Ecto neural progenitor cell (in vitro differentiated cells): ENCODE results near the gene WFDC2.

ENCODE experiments used
- DNase-seq: peaks from one replicate; pipeline ENCODE4 v3.0.0-alpha.2; 2018; ENCODE audit warnings: low spot score

Gene WFDC2

DNA sequence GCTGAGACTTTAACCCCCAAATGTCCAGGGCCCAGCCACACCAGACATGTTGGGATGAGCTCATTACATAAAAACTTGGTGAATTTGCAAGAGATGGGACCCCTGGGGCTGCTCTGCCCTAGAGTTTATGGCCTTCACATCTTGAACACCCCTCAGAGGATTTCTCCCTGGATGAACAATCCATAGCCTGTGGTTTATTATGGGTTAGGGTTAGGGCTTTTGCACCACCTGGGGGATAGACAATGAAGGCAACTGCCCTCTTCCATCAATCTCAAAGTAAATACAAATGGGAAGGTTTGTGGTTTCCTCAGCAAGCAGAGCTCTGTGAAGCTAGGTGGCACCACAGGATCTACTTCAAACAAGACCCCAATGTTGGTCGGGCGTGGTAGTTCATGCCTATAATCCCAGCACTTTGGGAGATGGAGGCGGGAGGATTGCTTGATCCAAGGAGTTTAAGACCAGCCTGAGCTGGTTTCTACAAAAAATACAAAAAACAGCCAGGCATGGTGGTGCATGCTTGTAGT, 28.5 kb downstream of the WFDC2 start:
- no peak for DNase-seq

DNA sequence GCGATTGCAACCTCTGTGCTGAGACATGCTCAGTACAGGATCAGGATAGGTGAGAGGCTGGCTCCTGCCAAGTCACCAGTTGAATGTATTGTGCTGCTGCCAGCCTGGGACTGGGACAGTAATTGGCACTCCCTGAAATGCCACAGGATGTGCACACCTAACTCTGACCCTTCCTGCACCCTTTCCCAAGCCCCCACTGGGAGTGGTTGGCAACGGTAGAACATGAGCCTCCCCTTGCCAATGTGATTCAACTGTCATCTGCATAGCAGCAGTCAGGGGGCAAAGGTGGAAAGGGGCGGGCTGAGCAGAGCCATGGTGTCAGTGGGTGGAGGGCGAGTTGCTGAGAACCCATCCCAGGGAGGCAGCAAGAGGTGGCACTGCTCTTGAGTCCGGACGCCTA, 30.5 kb downstream of the WFDC2 start:
- no peak for DNase-seq

DNA sequence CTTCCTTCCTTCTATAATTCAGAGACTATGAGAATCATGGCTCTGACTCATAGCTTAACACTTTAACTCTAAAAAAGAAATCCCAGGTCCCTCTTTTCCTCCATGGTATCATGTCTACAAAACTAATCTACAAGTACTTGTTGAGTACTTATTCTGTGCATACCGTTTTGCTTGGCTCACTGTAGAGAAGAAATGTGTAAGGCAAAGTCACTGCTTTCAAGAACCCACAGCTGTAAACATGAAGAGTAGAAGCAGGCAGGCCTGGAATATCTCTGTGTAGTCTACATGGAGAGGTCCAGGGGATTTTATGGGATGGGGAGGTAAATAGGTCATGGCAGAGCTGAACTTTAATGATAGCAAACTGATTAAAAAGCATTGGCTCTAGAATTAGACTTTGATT, 32.0 kb downstream of the WFDC2 start:
- DNase-seq, result no peak

DNA sequence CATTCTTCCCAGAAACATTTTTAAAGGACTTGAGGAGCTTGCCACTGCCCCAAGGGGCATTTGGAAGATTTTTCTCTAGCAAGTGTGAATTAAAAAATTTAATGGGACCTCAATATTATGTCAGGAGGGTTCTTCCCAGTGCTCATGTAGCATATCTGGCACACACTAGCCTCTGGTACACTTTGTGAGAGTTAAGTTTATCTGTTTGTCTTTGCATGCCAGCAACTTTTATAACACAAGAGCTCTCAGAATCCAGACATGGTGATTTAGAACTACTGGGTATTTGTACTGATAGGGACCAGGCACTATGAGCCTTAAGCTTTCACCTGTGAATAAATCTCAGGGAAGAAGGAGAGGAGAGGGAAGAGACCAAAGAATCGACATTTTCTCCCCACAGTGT, 33.0 kb downstream of the WFDC2 start:
- DNase-seq, result no peak

DNA sequence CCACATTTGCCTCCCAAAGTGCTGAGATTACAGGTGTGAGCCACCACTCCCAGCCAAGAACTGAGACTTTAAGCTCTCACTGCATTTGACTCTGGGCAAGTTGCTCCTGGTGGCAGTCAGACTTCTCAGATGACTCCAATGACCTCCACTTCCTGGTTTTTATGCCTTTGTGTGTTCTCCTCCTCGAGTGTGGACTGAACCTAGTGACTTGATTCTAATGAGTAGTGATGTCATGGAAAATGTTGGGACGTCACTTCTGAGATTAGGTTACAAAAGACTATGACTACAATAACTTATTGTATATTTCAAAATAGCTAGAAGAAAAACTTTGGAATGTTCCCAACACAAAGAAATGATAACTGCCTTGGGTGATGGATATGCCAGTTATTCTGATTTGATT, 33.9 kb downstream of the WFDC2 start:
- DNase-seq, result no peak

DNA sequence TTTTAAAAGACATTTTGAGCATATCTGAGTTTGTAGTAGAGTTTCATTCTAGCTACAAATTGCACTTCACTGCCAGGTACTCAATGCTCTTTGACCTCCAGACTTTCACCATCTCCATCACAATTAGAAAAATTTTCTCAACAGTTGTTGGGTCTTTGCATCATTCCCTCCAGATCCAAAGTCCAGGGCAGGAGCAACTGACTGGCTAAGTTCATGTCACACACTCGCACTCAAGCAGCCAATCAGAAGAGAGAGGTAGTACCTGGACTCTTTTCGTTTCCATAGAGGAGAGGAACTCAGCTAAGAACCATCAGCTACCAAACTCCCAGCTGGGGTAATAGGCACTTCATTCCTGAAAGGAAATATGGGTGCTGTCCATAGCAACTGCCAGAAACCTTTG, 36.8 kb downstream of the WFDC2 start:
- no peak for DNase-seq

DNA sequence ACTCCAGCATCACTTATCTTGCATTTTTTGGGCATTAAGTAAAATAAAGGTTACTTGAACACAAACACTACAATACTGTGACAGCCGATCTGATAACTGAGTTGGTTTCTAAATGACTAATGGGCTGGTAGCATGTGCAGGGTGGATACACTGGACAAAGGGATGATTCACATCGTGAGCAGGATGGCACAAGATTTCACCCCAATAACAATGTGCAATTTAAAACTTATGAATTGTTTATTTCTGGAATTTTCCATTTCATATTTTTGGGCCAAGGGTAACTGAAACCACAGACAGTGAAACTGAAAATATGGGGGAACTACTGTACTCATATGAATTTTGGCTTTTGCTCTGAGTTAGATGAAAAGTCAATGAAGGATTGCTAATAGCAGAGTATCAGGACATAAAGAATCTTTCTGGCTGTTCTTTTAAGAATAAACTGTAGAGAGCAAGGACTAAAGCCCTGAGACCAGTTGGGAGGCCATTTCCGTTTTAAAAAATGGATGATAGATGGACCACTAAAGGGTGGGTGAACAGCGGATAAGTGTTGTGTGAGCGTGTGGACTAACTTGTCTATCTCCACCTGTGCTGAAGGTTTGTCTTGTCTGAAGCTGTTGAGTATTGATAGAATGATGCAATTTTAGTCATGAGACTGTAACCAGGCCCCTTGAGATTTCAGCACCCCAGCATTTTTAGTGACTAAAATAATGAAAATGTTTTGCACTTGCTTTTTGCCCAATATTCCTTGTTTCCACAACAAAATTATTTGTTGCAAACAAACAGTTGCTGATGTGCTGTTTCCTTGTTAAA, 37.7 kb downstream of the WFDC2 start:
- no peak for DNase-seq

DNA sequence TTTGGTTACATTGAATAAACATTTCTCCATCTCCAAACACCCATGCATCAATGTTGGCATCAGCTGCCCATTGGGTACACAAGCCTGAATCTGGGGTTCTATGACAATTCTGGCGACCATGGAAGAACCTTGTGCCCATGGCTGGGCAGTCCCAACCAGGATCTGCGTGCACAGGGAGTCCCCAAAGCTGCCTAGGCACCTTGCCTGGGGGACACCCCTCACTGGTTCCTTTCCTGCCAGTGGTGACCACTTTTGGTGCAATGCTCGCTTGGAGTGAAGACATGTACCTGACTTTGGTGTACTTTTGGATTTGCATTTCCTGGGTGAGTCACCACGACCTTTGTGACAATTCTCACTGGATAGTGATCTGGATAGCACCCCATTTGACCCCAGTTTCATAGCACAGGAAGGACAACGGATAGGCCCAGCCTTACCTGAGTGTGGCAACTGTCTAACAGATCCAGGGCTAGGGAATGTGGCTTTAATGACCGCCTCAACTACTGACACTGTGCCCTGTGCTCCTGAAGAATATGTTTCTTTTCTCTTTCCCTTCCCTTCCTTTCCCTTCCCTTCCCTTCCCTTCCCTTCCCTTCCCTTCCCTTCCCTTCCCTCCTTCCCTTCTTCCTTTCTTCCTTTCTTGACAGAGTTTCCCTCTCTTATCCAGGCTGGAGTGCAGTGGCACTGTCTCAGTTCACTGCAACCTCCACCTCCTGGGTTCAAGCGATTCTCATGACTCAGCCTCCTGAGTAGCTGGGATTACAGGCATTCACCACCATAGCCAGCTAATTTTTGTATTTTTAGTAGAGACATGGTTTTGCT, 38.7 kb downstream of the WFDC2 start:
- DNase-seq, result no peak

DNA sequence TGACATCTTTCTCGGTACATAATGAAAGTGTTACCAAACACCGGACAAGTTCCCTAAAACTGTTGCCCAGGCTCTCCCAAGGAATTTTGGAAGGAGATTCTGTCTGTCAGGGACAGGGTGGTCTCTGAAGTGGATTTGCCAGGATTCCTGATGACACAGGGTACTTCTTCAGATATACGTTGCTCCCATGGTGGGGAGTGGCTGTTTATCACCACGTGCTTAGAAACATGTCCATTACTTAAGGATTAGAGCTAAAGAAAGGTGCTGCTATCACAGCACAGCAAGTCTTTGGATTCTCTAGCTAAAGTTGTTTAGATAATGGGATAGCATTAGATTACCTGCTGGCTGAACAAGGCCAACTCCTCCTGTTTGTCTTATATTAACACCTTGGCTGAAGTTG, 39.5 kb downstream of the WFDC2 start:
- no peak for DNase-seq

DNA sequence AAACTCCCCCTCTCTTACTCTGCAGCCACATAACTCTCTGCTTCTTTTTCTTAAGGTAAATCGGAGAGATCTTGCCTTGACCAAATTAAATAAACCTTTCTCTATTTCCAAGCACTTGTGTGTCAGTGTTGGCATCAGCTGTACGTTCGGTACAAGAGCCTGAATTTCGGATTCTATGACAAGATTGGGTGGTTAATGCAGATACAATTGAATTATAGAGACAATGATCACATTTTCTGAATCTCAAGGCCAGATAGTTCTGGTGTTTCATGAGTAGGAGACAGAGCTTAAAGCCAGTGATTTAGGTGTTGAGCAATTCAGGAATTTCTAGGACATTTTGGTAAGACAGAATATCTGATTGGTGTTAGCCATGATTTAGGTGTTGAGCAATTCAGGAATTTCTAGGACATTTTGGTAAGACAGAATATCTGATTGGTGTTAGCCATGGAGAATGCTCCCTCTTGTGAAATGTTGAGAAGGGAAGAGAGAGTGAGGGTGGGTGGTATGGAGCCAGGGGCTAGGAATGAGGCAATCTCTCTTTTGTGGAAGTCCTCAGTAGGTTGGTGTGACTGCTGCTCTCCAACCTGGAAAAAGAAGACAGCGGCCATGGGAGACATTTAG, 40.8 kb downstream of the WFDC2 start:
- no peak for DNase-seq

DNA sequence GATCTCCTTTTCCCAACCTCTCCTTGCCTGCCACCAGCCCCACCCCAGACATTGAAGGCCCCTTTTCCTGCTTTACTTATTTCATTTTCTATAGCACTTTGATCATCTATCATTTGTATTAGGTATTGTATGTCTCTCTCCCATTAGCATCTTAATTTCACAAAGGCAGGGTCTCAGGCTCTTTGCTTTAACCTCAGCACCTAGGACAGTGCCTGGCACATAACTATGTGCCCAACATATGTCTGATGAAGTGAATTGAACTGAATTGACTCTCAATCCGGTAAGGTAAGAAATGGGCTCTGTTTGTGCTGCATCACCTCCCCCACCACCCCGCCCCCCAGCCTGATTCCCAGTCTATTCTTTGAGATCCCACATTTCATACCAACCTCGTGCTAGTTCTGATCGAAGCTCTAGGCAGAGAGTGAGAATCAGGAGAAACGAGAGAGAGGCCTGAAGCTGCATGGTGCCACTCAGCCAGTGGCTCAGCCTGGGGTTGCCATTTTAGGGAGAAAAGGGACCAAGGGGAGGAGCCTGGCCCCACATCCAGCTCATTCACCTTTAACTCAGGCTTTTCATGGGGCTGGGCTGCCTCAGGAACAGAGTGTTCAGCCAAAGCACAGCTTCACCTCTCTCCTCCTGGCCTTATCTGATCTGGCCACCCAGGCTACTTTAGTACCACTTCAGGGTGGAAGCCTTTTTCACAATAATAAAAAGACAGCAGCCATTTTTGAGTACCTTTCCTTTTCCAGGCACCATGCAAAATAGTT, 45.8 kb downstream of the WFDC2 start, which contains the start of gene SPINT3:
Gene SPINT3 (minus strand): TSS at position 476 of the 767 bp plus-strand sequence. CDS start 14 bp downstream, at position 462.
- no peak for DNase-seq

DNA sequence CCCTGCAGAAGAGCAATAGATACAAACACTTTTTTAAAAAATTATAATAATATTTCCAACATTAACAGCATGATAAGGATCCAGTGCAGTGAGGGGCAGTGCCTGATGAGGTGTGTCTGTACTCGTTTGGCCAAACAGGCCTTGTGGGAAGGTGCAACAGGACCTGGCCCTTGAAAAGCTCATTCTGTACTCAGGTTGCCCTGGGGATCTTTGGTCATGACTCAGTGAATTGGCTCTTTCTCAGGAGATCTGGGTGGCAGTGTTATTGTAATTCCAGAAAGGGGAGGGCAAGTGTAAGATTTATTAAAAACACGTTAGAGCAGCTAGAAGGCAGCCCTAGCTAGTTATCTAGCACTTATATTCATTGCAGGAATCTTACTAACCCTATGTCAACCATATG, 48.7 kb downstream of the WFDC2 start:
- DNase-seq, result no peak

DNA sequence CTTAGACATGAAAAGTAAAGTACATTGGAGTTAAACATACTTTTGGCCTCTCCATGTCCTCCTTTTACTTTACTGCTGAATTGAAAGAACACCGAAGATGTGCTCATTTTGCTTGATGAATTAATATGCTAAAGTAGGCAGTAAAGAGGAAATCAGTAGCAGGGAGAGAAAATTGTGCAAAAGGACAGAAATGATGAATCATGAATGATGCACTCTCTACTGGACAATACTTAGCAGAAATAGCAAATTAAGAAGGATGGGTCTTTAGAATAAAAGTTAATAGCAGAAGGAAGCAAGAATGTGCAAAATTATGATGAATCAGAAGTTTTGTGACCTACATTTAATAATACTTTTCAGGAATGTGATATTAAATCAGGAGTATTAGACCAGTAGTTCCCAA, 54.3 kb downstream of the WFDC2 start:
- no peak for DNase-seq

DNA sequence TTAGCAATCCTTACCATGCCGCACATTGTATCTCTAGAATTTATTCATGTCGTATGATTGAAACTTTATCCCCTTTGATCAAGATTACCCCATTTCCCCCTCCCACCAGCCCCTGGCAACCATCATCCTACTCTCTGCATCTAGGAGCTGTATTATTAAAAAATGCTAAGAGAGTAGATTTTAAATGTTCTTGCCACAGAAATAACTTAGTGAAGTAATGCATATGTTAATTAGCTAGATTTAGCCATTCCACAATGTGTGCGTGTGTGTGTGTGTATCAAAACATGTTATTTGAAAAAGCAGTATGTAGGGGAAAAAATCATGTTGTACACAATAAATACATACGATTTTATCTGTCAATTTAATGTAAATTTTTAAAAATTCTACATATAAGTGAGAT, 57.7 kb downstream of the WFDC2 start:
- DNase-seq, result no peak
